Tongue (tissue), 2 donors: ENCODE data around the gene ESRP2. TPM values are rescaled to one million over a fixed set of nuclear protein-coding genes. Genes with fewer than 3 reads are reported as not detected.
A peak's percentile ranks its signal among the peaks of the same experiment; 100 is the strongest.

Source experiments
- DNase-seq: peaks from one replicate; pipeline ENCODE4 v3.0.0-alpha.2; 2015
- total RNA-seq: library from RNA; depleted of rRNA; stranded (reverse); fragments of >200 nt; gene quantifications from one replicate; pipeline ENCODE4 v1.2.3, GENCODE V29; 2014

Gene ESRP2
- 8.7 TPM for total RNA-seq

DNA sequence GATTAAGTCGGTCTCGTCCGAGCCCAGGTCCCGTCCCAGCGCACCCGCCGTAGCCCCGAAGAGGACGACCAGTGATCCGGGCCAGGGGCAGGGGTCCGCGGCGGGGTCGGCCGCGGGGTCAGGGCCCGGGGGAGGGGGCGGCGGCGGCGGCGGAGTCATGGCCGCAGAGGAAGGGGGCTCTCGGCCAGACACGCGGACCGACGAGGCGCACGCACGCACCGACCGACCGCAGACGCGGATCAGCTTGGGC, at the start of gene ESRP2:
Gene ESRP2, minus strand, starts transcription at position 241 of the 250 bp plus-strand sequence. Its CDS starts 82 bp downstream, at position 159.
- no peak for DNase-seq

DNA sequence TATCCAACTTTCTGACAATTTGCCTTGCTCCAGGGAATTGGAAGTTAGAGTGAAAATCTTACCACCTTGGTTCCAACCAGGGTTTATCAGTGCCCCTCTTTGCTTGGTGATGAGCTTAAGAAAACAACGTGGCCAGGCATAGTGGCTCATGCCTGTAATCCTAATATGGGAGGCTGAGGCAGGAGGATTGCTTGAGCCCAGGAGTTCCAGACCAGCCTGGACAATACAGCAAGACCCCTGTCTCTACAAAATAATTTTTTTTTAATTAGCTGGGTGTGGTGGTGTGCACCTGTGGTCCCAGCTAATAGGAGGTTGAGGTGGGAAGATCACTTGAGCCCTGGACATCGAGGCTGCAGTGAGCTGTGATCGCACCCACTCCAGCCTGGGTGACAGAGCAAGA, 49.8 kb upstream of the ESRP2 start:
- DNase-seq, result no peak

DNA sequence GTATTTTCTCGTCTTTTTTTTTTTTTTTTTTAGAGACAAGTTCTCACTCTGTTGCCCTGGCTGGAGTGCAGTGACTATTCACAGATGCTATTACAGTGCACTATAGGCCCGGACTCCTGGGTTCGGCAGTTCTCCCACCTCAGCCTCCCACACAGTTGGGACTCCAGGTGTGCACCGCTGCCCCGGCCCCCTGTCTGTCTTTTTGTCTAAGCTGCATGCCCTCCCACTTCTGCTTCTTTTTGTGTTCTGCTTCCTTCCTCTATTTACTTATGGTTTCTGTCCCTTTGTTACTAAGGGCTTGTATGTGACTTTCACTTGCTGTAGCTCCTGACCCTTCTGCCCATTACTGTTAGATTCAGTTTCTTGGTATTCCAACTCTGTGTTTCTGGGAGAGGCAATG, 48.9 kb upstream of the ESRP2 start:
- no peak for DNase-seq

DNA sequence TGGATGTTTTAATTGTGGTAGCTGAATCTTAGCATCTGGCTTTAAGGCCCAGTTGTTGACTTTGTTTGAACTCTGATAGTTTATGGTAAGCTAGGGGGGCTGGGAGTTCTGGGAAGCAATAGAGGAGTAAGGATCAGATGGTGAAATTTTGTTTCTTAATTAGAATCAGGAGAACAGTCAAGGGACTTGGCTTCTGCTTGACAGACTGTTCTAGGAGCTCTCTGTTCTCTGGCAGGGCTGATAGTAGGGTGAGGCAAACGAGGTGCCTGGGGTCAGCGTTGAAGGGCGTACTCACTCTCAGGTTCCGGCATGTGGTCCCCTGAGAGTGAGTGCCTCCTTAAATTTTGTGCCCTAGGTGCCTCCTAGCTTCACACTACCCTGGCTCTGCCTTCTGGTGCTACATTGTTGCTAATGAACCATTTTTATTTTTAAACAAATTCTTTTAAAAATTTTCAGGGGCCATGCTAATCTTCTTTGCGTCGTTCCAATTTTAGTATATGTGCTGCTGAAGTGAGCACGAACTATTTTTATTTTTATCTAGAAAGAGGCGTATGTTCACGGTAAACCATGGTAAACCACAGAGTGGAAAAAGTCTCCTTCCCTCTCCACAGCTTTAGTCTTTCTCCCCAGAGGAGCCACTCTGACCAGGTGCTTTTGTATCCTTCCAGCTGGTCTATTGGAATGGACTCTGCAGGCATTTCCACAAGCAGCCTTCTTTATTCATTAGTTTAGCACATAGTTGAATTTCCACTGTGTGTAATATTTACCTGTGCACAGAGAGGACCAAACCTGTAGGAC, 48.1 kb upstream of the ESRP2 start:
- DNase-seq, result no peak

DNA sequence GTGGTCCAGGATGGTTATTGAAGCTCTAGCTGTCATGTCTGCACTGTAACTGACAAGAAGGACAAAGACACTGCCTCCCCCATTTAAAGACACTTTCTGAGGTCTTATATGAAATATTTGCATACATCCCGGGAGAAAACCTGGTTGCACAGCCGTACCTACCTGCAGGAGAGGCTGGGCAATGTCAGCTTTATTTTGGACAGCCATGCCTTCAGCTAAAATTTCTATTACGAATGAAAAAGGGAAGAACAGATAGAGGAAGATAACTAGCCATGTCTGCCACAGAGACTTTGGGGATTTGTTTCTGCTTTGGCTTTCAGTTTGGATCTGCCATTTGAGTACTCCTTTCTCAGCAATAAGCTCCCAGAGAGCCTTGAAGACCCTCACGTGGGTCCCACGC, 47.4 kb upstream of the ESRP2 start:
- DNase-seq, result no peak

DNA sequence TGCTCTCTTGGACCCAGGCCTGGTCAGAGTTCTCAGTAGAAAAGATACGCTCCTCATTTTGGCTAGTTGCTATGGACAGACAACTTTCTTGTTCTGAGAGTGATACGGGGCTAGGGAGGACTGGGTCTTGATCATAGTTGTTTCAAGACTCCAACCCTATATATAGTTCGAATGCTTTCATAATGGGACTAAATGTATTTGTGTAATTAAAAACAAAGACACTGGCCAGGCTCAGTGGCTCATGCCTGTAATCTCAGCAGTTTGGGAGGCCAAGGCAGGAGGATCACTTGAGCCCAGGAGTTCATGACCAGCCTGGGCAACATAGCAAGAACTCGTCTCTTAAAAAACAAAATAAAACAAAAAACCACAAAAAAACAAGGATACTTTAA, 46.1 kb upstream of the ESRP2 start:
- no peak for DNase-seq

DNA sequence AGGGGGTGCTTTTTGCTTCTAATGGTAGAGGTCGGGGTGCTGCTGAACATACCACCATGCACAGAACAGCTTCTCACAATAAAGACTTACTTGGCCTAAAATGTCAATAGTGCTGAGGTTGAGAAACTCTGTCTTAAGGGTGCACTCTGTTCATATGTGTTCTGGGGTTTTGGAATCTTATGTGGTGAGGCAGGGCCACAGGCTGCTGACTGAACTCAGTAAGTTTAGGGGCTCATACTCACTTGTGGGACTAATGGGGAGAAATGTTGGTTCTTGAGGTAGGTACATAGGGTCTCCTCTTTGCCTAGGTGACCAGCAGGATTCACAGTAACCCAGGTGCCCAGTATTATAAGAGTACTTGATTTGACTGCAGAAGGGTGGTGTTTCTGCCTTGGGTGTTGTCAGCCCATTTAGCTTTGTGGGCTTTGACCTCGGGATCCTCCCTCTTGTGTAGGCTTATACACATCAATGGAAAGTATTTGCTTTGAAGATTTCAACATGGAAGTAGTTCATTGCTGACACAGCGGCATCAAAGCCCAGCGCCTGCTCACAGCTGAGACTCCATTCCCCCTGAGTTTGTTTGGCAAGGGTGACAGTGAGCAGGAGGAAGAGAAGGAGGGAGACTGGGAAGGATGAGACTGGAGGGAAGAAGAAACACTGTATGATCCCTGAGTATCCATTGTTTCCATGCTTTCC, 45.6 kb upstream of the ESRP2 start:
- no peak for DNase-seq

DNA sequence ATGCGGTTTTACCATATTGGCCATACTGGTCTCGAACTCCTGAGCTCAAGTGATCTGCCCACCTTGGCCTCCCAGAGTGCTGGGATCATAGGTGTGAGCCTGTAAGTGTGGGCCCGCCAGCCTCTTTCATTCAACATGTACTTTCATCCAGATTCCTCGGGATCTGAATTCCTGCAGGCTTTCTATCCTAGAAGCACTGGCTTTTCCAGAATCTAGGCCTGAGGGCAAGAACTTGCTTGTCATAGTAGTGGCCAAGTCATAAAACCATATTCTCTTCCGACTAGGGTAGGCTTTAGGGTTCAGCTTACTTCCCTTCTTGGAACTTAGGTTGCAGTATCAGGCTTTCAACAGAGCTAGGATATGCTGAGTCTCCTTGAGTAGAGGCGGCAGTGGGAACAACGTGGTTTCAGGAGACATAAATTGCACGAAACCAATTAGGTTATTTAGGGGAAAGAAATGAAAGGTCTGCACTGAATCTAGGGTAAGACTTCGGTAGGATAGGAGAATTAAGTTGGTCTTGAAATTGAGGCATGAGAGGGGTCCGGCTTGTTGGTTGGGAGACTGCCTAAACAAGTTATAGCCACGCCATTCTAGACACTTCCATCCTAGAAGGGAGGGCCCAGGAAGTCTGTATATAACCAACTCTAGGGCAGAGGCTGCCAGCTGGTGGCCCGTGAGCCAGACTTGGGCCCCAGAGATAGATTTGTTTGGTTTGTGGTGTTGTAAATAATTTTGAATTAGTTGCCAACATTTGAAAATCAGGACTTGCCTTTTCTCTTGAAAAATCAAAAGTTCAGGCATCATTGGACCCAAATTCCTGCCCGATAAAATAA, 44.0 kb upstream of the ESRP2 start:
- no peak for DNase-seq

DNA sequence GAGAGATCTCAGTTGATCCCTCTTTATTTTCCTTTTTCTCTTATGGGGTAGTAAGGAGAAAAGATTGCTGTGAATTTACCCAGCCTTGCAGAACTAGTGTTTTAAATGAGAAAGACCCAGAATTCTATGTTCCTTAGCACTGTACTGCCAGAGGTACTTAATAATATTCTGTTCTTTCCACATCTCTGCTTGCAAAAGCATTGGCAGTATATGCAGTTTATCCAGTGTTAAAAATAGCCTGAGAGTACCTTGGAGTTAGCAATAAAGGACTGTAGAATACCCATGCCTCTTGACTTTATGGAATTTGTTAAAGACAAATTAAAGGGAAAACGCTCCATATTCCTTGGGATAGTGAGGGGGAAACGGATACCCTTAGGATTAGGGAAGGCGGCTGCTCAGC, 40.3 kb upstream of the ESRP2 start:
- DNase-seq, result no peak

DNA sequence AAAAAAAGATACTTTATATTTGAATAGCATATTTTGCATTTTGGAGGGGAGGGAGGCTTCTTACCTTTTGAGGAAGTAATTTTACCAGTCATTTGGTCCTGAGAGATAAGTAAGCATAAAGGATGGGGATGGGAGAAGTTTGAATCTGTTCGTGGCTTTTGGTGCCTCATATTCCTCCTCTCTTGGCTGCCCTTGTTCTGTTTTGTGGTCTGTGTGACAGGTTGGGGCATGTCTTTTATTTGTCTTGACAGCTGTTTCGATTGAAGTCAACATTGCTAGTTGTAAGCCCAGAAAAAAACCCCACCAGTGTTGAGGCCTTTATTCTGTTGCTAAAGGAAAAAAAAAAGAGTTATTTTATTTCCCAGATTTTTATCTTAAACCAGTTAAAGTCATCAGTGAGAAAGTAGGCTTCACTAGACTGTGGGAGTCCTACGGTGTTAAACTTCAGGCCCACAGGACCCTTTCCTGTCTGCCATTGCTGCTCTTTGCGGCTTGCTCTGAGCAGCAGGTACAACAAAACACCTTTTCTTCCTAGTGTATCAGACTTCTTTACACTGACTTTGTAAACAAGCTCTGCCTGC, 39.8 kb upstream of the ESRP2 start:
- no peak for DNase-seq

DNA sequence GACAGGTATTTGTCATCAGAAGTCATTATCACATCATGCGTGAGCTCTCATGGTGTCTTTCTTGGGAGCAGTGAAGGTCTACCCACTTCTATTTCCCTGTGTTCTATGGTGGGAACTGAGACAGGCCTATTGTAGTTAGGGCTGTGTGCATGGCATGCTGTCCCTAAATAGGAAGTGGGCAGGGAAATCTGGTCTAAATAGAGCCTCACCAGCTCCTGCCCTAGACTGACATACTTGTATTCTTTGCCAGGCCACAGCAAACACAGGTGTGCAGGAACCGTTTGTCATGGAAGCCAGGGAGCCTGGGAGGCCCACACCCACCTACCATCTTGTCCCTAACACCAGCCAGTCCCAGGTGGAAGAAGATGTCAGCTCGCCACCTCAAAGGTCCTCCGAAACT, 38.5 kb upstream of the ESRP2 start:
- DNase-seq, result no peak

DNA sequence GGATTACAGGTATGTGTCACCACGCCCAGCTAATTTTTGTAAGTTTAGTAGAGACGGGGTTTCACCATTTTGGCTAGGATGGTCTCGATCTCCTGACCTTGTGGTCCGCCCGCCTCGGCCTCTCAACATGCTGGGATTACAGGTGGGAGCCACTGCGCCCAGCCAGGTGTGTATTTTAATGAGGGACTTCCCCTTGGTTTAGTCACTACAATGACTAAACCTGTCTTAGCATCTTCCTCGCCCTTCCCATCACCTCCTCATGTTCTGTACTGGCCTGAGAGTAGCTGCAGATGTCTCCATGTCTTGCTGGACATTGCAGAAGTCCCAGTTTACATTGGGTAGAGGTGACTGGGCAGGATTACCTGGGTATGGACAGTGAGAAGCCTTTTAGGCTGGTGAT, 38.0 kb upstream of the ESRP2 start:
- no peak for DNase-seq

DNA sequence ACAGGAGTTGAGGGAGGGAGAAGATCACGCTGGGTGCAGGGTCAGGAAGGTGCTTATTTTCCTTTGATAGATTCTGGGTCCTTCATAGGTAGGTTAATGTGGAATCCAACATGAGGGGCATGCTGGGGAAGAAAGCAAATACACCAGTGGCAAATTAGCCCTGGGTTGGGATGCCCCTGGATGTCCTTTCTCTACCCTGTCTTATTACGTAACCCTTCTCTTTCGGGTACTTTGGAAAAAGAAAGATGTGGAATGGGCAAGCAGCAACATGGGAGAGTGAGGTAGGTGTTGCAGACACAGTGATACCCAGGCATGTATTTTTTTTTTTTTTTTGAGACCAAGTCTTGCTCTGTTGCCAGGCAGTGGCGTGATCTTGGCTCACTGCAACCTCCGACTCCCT, 37.5 kb upstream of the ESRP2 start:
- DNase-seq, result no peak

DNA sequence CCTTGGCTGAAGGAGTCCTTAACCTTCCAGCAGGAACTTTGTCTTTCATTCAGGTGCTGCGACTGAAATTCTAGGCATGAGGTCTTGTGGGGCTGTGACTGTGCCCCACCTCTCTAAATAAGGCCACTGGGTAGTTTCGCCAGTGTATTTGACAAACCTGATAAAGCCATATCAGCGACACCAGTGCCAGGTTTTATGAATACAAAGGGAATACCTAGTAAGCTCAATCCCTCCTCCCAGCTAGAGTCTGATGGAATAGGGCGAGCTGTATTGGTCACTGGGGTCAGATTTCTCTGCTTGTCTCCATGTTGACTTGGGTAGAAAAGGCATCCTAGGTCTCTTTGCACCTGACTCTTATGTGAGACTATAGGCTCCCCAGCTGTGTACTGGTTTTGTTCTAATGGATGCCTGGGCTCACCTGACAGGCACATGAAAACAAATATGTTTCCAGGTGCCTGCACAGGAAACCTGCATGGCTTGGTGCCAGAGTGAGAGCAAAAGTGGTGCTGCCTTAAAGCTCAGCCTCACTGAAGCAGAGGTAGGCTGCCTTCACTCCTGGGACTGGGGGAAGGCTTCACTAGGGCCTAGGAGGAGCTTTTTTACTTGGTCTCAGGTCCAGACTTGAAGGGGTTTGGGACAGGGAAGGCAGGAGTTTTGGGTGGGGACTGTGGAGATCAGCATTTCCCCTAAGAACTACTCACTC, 36.7 kb upstream of the ESRP2 start:
- no peak for DNase-seq

DNA sequence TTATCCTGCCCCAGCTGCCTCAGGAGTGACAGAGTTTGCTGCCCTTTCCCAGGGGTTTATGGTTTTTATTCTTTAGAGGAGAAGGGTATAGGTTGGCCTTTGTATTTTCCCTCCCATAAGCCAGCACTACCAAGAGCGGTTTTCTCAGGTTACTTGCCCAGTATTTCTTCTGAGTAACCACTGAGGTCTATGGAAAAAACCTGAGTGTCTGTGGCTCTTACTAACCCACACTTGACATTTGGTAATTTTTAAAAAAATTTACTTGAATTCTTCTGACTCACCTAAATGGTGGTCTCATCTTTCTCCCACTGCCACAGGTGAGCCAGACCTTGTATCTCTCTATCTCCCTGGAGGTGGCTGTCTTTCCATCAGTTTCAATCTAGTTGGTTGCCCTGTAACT, 34.4 kb upstream of the ESRP2 start:
- no peak for DNase-seq

DNA sequence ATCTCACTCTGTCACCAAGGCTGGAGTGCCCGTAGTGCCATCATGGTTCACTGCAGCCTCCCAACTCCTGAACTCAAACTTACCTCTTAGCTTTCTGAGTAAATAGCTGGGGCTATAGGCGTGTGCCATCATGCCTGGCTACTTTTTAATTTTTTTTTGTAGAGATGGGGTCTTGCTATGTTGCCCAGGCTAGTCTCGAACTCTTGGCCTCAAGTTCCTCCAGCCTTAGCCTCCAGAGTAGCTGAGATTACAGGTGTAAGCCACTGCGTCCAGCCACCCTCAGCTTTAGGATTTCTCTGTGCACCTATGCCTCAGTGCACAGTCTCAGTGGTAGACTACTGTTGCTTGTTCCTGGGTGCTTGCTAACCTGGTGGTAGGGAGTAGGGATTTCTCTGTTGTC, 33.9 kb upstream of the ESRP2 start:
- DNase-seq, result no peak

DNA sequence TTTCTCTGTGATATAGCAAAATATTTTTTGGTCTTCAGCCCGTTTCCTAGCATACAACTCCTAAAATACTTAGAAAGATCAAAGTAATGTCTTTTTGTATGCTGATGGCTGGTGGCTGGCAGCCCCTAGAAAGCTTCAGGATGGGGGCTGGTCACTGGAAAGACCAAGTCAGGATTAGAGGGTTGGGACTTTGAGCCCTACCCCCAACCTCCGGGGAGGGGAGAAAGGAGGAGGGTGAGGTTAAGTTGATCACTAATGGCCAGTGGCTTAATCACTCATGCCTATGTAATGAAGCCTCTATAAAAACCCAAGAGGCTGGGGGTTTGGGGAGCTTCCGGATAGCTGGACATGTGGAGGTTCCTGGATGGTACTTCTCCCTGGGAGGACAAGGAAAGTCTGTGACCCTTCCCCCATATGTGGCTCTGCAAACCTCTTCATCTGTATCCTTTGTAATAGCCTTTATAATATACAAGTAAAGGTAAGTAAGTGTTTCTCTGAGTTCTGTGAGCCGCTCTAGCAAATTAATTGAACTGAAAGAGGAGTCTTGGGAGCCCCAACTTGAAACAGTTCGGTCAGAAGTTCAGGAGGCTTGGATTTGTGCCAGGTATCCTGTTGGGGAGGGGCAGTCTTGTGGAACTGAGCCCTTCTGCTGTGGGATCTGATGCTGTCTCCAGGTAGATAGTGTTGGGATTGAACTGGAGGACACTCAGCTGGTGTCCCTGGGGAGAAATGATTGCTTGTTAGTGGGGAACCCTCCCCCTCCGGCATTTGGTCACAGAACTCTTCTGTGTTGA, 31.9 kb upstream of the ESRP2 start:
- no peak for DNase-seq

DNA sequence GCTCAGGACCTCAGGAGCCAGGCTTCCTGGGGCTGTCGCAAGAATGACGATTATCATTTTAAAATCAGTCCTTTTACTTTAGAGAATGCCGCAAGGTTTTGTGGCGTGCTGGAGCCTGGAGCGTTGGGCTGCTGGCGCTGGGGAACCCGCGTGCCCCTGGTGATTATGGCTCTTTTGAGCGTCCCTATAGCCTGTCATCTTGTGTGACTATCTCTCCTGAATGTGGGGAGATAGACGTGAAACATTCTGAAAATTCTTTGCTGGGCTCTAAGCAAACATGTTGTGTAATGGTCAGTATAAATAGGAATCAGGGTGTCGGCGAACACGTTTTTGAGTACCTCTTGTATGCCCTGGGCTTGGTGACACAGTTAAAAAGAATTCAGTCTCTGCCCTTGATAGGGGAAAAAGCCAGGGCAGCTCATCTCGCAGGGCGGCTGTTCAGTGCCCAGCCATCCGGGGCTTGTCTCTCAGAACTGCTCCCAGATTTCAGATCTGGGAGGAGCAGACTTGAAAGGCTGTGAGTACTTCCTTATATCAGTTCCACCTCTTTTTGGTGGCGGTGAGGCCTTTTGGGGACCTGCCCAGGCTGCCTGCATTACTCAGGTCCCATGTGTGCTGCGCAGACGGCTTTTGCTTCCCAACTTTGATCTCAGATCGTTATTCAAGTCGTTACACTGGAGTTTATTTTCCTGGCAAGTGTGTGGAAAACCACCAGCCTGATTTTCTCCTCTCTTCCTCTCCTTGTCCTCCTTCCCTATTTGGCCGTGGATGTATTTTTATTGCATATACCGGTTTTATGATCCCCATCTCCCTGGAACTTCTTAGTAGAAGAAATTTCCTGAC, 29.4 kb upstream of the ESRP2 start:
- DNase-seq, result peak; percentile 49

DNA sequence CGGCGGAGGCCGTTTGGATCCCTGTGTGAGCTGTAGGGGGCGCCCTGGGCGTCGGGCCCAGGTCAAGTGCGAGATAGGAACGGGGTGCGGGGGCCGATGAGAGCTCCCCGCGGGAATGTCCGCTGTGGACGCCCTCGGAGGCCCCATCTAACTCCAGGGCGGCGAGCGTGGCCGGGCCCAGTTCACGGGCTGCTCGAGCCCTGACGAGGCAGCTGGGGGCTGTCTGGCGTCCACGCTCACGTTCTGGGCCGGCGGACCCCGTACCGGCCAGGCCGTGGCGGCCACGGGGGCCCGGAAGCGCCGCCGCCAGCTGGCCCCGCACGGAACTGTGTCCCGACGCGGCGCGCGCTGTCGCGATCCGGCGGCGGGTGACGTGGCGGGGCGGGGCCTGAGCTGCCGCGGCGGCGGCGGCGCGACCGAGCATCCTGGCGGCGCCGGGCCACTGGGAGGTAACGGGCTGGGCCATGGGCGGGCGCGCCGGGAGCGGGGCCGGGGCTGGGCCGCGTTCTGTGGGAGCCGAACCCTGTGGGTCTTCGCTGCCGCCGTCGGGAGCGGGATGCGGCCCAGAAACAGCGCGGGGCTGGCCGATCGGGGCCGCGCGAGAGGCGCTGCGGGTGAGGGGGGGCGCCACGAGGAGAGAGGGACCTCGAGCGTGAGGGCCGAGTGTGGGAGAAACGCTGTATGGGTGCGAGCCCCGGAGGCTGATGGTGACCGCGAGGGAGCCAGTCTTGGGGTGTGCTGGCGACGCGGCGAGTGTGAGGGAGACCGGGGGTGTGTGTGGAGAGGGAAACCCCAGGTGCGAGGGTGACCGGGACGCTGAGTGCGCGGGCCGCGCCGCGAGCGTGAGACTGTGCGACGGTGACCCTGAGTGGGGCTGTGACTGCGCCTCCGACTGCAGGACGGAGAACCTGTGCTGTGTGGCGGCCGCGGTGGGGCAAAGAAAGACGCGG, 28.5 kb upstream of the ESRP2 start, which contains the start of gene SLC7A6:
Gene SLC7A6, plus strand, starts transcription at position 399 of the 950 bp plus-strand sequence. CDS start 10,201 bp downstream, outside the sequence.
- peak; percentile 67 for DNase-seq
